Upper lobe of right lung (tissue), 1 donor: ENCODE results near the gene MYCN. TPM values are rescaled to one million over a fixed set of nuclear protein-coding genes. Genes with fewer than 3 reads are reported as not detected.

Experiments used
- ATAC-seq: fragments of 200-7000 bp; cut with Tn5 transposase; one replicate; pipeline ENCODE4 v1.9.1; 2020; ENCODE audit warnings: mild to moderate bottlenecking, moderate library complexity
- DNase-seq: peaks from one replicate; pipeline ENCODE4 v3.0.0-alpha.2; 2020
- H3K27ac ChIP-seq: fragments of 200-600 bp; one replicate; pipeline ENCODE4 v1.8.0; 2022
- H3K27me3 ChIP-seq: fragments of 200-600 bp; one replicate; pipeline ENCODE4 v1.8.0; 2022; ENCODE audit warnings: mild to moderate bottlenecking
- H3K36me3 ChIP-seq: fragments of 200-600 bp; one replicate; pipeline ENCODE4 v1.8.0; 2022
- H3K4me1 ChIP-seq: fragments of 200-600 bp; one replicate; pipeline ENCODE4 v1.8.0; 2022
- H3K4me3 ChIP-seq: fragments of 200-600 bp; one replicate; pipeline ENCODE4 v1.8.0; 2022; ENCODE audit warnings: mild to moderate bottlenecking
- H3K9me3 ChIP-seq: fragments of 200-600 bp; one replicate; pipeline ENCODE4 v1.8.0; 2022
- CTCF ChIP-seq: fragments of 200-600 bp; IDR thresholded peaks from one replicate; pipeline ENCODE4 v1.8.0; 2022; ENCODE audit warnings: antibody characterized with exemption
- intact Hi-C: fragments of 100-400 bp; cut with DNase I; formaldehyde crosslinking; loops from one replicate; pipeline ENCODE4 v1.11.0; 2022
- total RNA-seq: library from RNA; stranded (reverse); fragmentation: NEBNext Ultra II Directional; extraction: Animal tissue kit (Norgen Biotek cat#: 25700); gene quantifications from one replicate; pipeline ENCODE4 v1.2.1, GENCODE V29; 2021
- donor health status: DM: no; HTN: yes; CAD: no; lungs with severe emphysema.

Gene MYCN
- total RNA-seq, 1 donor from 2014 or later = 0.49 TPM

- no peak for TF ChIP-seq CTCF
- intact Hi-C loops = no loop called here
- no peak for DNase-seq
- no peak overlapping the region for H3K27ac ChIP-seq
- H3K27me3 ChIP-seq = peaks cover 17% of the 10 kb centered on the region
- H3K9me3 ChIP-seq = no peaks in the 10 kb centered on the region
- no peaks in the 10 kb centered on the region for H3K36me3 ChIP-seq
- peaks cover 8% of the 10 kb centered on the region for H3K4me1 ChIP-seq
- no peak overlapping the region for H3K4me3 ChIP-seq
- no peak for ATAC-seq
Measured at GRCh38 chr2:15935189-15935588, 5.2 kb upstream of the MYCN start.

- H3K36me3 ChIP-seq = no peaks in the 10 kb centered on the region
- intact Hi-C loops = no loop called here
- H3K27ac ChIP-seq = no peak overlapping the region
- H3K9me3 ChIP-seq = no peaks in the 10 kb centered on the region
- H3K4me1 ChIP-seq = peaks cover 12% of the 10 kb centered on the region
- no peak for TF ChIP-seq CTCF
- H3K27me3 ChIP-seq = peaks cover 22% of the 10 kb centered on the region
- DNase-seq = no peak
- ATAC-seq = no peak
- H3K4me3 ChIP-seq = no peak overlapping the region
Measured at GRCh38 chr2:15935675-15936074, 4.7 kb upstream of the MYCN start.

GRCh38 chr2:15936277-15937104 lies 3.9 kb upstream of the MYCN start:
- Histone ChIP-seq H3K9me3 (no peaks in the 10 kb centered on the region), H3K27ac (no peak overlapping the region), H3K36me3 (no peaks in the 10 kb centered on the region), H3K4me1 (peaks cover 20% of the 10 kb centered on the region), H3K27me3 (peaks cover 30% of the 10 kb centered on the region), H3K4me3 (no peak overlapping the region)
- DNase-seq (no peak), ATAC-seq (no peak)
- intact Hi-C loops = no loop called here
- no peak for TF ChIP-seq CTCF

GRCh38 chr2:15937105-15937881 lies 3.1 kb upstream of the MYCN start:
- no peak for DNase-seq
- intact Hi-C loops = no loop called here
- Histone ChIP-seq H3K4me1 (peaks cover 28% of the 10 kb centered on the region), H3K27me3 (peaks cover 38% of the 10 kb centered on the region), H3K9me3 (no peaks in the 10 kb centered on the region), H3K4me3 (no peak overlapping the region), H3K27ac (no peak overlapping the region), H3K36me3 (no peaks in the 10 kb centered on the region)
- ATAC-seq = no peak
- no peak for TF ChIP-seq CTCF

- Histone ChIP-seq H3K27me3 (peaks cover 43% of the 10 kb centered on the region), H3K36me3 (no peaks in the 10 kb centered on the region), H3K4me3 (no peak overlapping the region), H3K9me3 (no peaks in the 10 kb centered on the region), H3K4me1 (peaks cover 28% of the 10 kb centered on the region), H3K27ac (no peak overlapping the region)
- no peak for TF ChIP-seq CTCF
- no peak for ATAC-seq
- no peak for DNase-seq
- intact Hi-C loops = no loop called here
Measured at GRCh38 chr2:15937882-15938802, 2.2 kb upstream of the MYCN start.
